ENCODE measurements around the gene PHKG1.
"Not testable (repeated sequence)": the region's sequence is repeated elsewhere in the genome, so short reads cannot be mapped to it uniquely, and the experiment has no call there.

Gene PHKG1

GRCh38 chr7:56053379-56053778 is 39.4 kb downstream of the PHKG1 start:
- TF ChIP-seq, protein P1, sequence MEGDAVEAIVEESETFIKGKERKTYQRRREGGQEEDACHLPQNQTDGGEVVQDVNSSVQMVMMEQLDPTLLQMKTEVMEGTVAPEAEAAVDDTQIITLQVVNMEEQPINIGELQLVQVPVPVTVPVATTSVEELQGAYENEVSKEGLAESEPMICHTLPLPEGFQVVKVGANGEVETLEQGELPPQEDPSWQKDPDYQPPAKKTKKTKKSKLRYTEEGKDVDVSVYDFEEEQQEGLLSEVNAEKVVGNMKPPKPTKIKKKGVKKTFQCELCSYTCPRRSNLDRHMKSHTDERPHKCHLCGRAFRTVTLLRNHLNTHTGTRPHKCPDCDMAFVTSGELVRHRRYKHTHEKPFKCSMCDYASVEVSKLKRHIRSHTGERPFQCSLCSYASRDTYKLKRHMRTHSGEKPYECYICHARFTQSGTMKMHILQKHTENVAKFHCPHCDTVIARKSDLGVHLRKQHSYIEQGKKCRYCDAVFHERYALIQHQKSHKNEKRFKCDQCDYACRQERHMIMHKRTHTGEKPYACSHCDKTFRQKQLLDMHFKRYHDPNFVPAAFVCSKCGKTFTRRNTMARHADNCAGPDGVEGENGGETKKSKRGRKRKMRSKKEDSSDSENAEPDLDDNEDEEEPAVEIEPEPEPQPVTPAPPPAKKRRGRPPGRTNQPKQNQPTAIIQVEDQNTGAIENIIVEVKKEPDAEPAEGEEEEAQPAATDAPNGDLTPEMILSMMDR (IDR thresholded peaks at IDR 0.05; ENCODE audit: insufficient read depth, low read length, missing control alignments) = no peak
- H3K4me3 ChIP-seq (ENCODE audit: low read depth, low read length) = no peak overlapping the region
- no peak for DNase-seq (ENCODE audit: low read depth, low spot score)
- ChIA-PET CTCF (interaction anchor here (1.3 to 1.7 kb wide), 4 partner anchors 9 to 89 kb away, joined by 3 to 5 read pairs (median 4); partner anchors contain the start of genes NIPSNAP2 and SUMF2), POLR2A (no interaction called here)

- CTCF ChIA-PET = interaction anchor here (0.9 to 1.8 kb wide), 3 partner anchors 11 to 21 kb away, joined by 3 to 4 read pairs (median 3); no protein-coding TSS in a partner anchor
- TF ChIP-seq, protein P1 (IDR thresholded peaks at IDR 0.05; ENCODE audit: insufficient read depth, low read length, missing control alignments) = no peak
- peak; percentile 86 for DNase-seq (ENCODE audit: low read depth, low spot score)
- POLR2A ChIA-PET = interaction anchor here (0.8 to 1.7 kb wide), 9 partner anchors 11 to 43 kb away, joined by 3 to 18 read pairs (median 6); partner anchors contain the start of gene SUMF2
- H3K4me3 ChIP-seq (ENCODE audit: low read depth, low read length) = peak within 1 kb of the TSS; percentile 93
Measured at GRCh38 chr7:56051339-56052191, 41.2 kb downstream of the PHKG1 start, which contains the start of the genes CCT6A and PSPH. Gene CCT6A (plus strand): TSS chr7:56051765. CDS start chr7:56051849, 84 bp downstream. Gene PSPH (minus strand): TSS chr7:56051444. CDS start chr7:56021212, 30,232 bp downstream.

- ChIA-PET POLR2A (interaction anchor here (0.8 to 1.7 kb wide), 9 partner anchors 12 to 43 kb away, joined by 3 to 18 read pairs (median 6); partner anchors contain the start of gene SUMF2), CTCF (interaction anchor here (0.9 to 1.8 kb wide), 3 partner anchors 11 to 22 kb away, joined by 3 to 4 read pairs (median 3); no protein-coding TSS in a partner anchor)
- H3K4me3 ChIP-seq (ENCODE audit: low read depth, low read length) = peak overlapping the region; percentile 93
- no peak for DNase-seq (ENCODE audit: low read depth, low spot score)
- TF ChIP-seq, protein P1 (IDR thresholded peaks at IDR 0.05; ENCODE audit: insufficient read depth, low read length, missing control alignments) = no peak
Measured at GRCh38 chr7:56051053-56051338, 41.8 kb downstream of the PHKG1 start.

GRCh38 chr7:56048763-56049162 is 44.0 kb downstream of the PHKG1 start:
- H3K4me3 ChIP-seq (ENCODE audit: low read depth, low read length); POLR2A ChIA-PET; CTCF ChIA-PET; DNase-seq (ENCODE audit: low read depth, low spot score): not testable (repeated sequence)

- TF ChIP-seq, protein P1 (IDR thresholded peaks at IDR 0.05; ENCODE audit: insufficient read depth, low read length, missing control alignments) = no peak
- ChIA-PET POLR2A (no interaction called here), CTCF (no interaction called here)
- H3K4me3 ChIP-seq (ENCODE audit: low read depth, low read length) = no peak overlapping the region
- no peak for DNase-seq (ENCODE audit: low read depth, low spot score)
Measured at GRCh38 chr7:56048245-56048644, 44.5 kb downstream of the PHKG1 start.

DNA sequence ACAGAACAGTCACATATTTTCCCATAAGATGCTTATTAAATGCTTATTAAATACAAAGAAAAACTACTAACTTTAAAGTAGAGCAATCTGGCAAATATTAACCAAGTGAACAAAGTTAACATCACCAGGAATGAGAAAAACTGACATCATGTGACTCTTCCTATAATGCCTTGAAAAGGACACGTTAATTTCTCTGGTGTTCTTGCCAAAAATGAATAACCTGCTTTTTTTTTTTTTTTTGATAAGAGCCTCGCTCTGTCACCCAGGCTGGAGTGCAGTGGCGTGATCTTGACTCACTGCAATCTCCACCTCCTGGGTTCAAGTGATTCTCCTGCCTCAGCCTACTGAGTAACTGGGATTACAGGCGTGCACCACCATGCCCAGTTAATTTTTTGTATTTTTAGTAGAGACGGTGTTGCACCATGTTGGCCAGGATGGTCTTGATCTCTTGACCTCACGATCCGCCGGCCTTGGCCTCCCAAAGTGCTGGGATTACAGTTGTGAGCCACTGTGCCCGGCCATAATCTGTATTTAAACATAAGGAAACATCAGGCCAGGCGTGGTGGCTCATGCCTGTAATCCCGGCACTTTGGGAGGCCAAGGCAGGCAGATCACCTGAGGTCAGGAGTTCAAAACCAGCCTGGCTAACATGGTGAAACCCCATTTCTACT is 45.2 kb downstream of the PHKG1 start:
- POLR2A ChIA-PET = interaction anchor here (0.6 kb wide), 1 partner anchor 695 kb away, joined by 4 read pairs; no protein-coding TSS in a partner anchor
- CTCF ChIA-PET; H3K4me3 ChIP-seq (ENCODE audit: low read depth, low read length); DNase-seq (ENCODE audit: low read depth, low spot score): not testable (repeated sequence)
